ENCODE data around the gene SYCE3. TPM values are rescaled to one million over a fixed set of nuclear protein-coding genes. Genes with fewer than 3 reads are reported as not detected.

SYCE3 gene
- total RNA-seq, 1 donor from 2014 or later: not detected

DNA sequence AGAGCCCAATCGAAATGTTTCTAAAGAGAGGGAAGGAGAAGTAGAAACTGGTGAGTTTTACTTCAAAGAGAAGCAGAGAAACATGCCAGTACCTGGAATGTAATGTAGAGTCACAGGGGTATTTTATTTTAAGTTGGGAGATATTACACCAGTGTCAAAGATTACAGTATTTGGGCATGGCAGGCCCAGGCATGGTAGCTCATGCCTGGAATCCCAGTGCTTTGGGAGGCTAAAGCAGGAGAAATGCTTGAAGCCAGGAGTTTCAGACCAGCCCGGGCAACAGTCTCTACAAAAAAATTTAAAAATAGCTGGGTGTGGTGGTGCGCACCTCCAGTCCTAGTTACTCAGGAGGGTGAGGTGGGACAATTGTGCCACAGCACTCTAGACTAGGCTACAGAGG lies 2.7 kb downstream of the SYCE3 start:
- DNase-seq (no peak), ATAC-seq (no peak)
- Histone ChIP-seq H3K4me3 (no peak overlapping the region), H3K27ac (no peak overlapping the region), H3K36me3 (no peaks in the 10 kb centered on the region), H3K9me3 (no peaks in the 10 kb centered on the region), H3K27me3 (ENCODE audit: low read depth) (no peaks in the 10 kb centered on the region), H3K4me1 (peaks cover 8% of the 10 kb centered on the region)
- intact Hi-C loops (cut with DNase I): no loop called here
- no peak for TF ChIP-seq CTCF (IDR thresholded peaks at IDR 0.05)

- TF ChIP-seq CTCF (IDR thresholded peaks at IDR 0.05): no peak
- DNase-seq (no peak), ATAC-seq (no peak)
- no peaks in the 10 kb centered on the region for H3K27me3 ChIP-seq (ENCODE audit: low read depth)
- H3K27ac ChIP-seq: no peak overlapping the region
- H3K9me3 ChIP-seq: no peaks in the 10 kb centered on the region
- no peaks in the 10 kb centered on the region for H3K4me1 ChIP-seq
- no peak overlapping the region for H3K4me3 ChIP-seq
- no peaks in the 10 kb centered on the region for H3K36me3 ChIP-seq
- intact Hi-C loops (cut with DNase I): no loop called here
Observed at GRCh38 chr22:50556703-50557102, 6.0 kb downstream of the SYCE3 start.

DNA sequence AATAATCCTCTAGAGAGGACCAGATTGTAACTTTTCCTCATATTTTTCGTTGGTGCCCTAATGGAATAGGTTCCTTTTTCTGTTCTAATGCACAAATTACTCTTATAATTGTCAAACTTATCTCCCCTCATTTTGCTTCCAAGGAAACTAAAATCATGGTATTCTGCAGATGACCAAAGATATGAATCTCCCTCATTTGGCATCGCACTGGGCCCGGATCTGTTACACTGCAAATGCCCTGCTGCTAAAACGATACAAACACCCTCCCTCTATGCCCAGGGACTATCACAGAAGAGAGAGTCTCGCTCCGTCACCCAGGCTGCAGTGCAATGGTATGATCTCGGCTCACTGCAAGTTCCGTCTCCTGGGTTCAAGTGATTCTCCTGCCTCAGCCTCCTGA lies 9.4 kb downstream of the SYCE3 start:
- Histone ChIP-seq H3K27ac (no peak overlapping the region), H3K4me3 (no peak overlapping the region), H3K4me1 (peaks cover 11% of the 10 kb centered on the region), H3K27me3 (ENCODE audit: low read depth) (peaks cover 16% of the 10 kb centered on the region), H3K9me3 (no peaks in the 10 kb centered on the region), H3K36me3 (no peaks in the 10 kb centered on the region)
- TF ChIP-seq CTCF (IDR thresholded peaks at IDR 0.05): no peak
- ATAC-seq (no peak), DNase-seq (no peak)
- intact Hi-C loops (cut with DNase I): no loop called here

GRCh38 chr22:50551160-50551752 lies 11.5 kb downstream of the SYCE3 start:
- no peak for TF ChIP-seq CTCF (IDR thresholded peaks at IDR 0.05)
- Histone ChIP-seq H3K36me3 (no peaks in the 10 kb centered on the region), H3K27ac (no peak overlapping the region), H3K4me3 (no peak overlapping the region), H3K9me3 (no peaks in the 10 kb centered on the region), H3K27me3 (ENCODE audit: low read depth) (peaks cover 32% of the 10 kb centered on the region), H3K4me1 (peaks cover 18% of the 10 kb centered on the region)
- DNase-seq: peak; percentile 41
- ATAC-seq: no peak
- intact Hi-C loops (cut with DNase I): no loop called here

- ATAC-seq: no peak
- peaks cover 19% of the 10 kb centered on the region for H3K4me1 ChIP-seq
- intact Hi-C loops (cut with DNase I): no loop called here
- H3K4me3 ChIP-seq: no peak overlapping the region
- no peak for TF ChIP-seq CTCF (IDR thresholded peaks at IDR 0.05)
- no peaks in the 10 kb centered on the region for H3K9me3 ChIP-seq
- DNase-seq: no peak
- H3K27me3 ChIP-seq (ENCODE audit: low read depth): peaks cover 36% of the 10 kb centered on the region
- H3K36me3 ChIP-seq: no peaks in the 10 kb centered on the region
- H3K27ac ChIP-seq: no peak overlapping the region
Observed at GRCh38 chr22:50550395-50550794, 12.3 kb downstream of the SYCE3 start.

All from lower lobe of right lung (tissue), 2 donors.